ENCODE data around the gene ZFP1. TPM values are rescaled to one million over a fixed set of nuclear protein-coding genes. Genes with fewer than 3 reads are reported as not detected.

The ZFP1 gene
- total RNA-seq, 1 experiment from 2014 or later: 15.3 TPM

GRCh38 chr16:75179208-75179607 lies 30.9 kb downstream of the ZFP1 start:
- Histone ChIP-seq H2BK12ac (ENCODE audit: insufficient read length, low read depth, low read length) (no peak overlapping the region), H3T11ph (ENCODE audit: low read length) (no peak overlapping the region), H3K9me3 (ENCODE audit: control insufficient read depth, low read depth, low read length) (peaks cover 10% of the 10 kb centered on the region), H4K8ac (replicated peaks; ENCODE audit: insufficient read length, low read depth, low read length) (no peak overlapping the region), H3K4me2 (ENCODE audit: insufficient read depth, insufficient read length, low read length) (no peak overlapping the region), H3K27me3 (ENCODE audit: insufficient read depth, low read length) (no peaks in the 10 kb centered on the region), H4K5ac (ENCODE audit: insufficient read length, low read depth, low read length) (no peak overlapping the region), H3K18ac (ENCODE audit: insufficient read length, low read depth, low read length) (no peak overlapping the region), H2BK20ac (ENCODE audit: low read depth, low read length, poor library complexity, severe bottlenecking) (no peak overlapping the region), H2AK5ac (ENCODE audit: insufficient read length, low read length) (no peak overlapping the region), H2BK5ac (ENCODE audit: insufficient read length, low read length) (no peak overlapping the region), H3K14ac (ENCODE audit: insufficient read depth, low read length) (no peak overlapping the region), H3K9ac (ENCODE audit: extremely low read depth, insufficient read length, low read length) (no peak overlapping the region), H3K23ac (ENCODE audit: insufficient read length, low read depth, low read length) (no peak overlapping the region), H3K23me2 (ENCODE audit: insufficient read length, low read depth, low read length, poor library complexity, severe bottlenecking) (no peaks in the 10 kb centered on the region), H3K4ac (ENCODE audit: low read depth, low read length) (no peak overlapping the region), H3K4me1 (ENCODE audit: insufficient read depth, low read length) (no peaks in the 10 kb centered on the region), H2BK120ac (ENCODE audit: low read depth, low read length, poor library complexity, severe bottlenecking) (no peak overlapping the region), H4K91ac (ENCODE audit: insufficient read length, low read depth, low read length) (no peak overlapping the region), H2AFZ (ENCODE audit: low read length) (no peak overlapping the region), H3K27ac (ENCODE audit: insufficient read length, low read depth, low read length) (no peak overlapping the region), H3K79me1 (ENCODE audit: insufficient read depth, low read depth, low read length, poor library complexity, severe bottlenecking) (no peaks in the 10 kb centered on the region), H2BK15ac (ENCODE audit: low read depth, low read length) (no peak overlapping the region), H3K56ac (ENCODE audit: insufficient read length, low read depth, low read length) (no peak overlapping the region), H3K79me2 (ENCODE audit: insufficient read depth, low read length) (no peaks in the 10 kb centered on the region), H4K20me1 (ENCODE audit: control insufficient read depth, insufficient read depth, insufficient read length) (no peaks in the 10 kb centered on the region)
- Mint-ChIP-seq H3K4me1 (no peaks in the 10 kb centered on the region), H3K27ac (no peak overlapping the region), H3K36me3 (ENCODE audit: insufficient read depth in 1 of 3, low read depth in 3 of 3) (peaks cover 12 to 22% (median 21%) of the 10 kb centered on the region in 3 experiments; a peak in 6 of 7 replicates), H3K9me3 (peaks cover 25 to 28% of the 10 kb centered on the region in 2 experiments), H3K27me3 (ENCODE audit: low read depth) (peaks cover 2% of the 10 kb centered on the region; the same call in 1 of the 2 replicates), H3K4me3 (no peak overlapping the region)
- WGBS (ENCODE audit: extremely low coverage, insufficient read length, low lambda C conversion rate): no CpG with 5 or more reads among the region's 6 CpGs
- TF ChIP-seq CTCF (conservative IDR thresholded peaks at IDR 0.05): no peak
- no peak for DNase-seq
